ENCODE results near the gene CEP152. TPM values are rescaled to one million over a fixed set of nuclear protein-coding genes. Genes with fewer than 3 reads are reported as not detected.

CEP152 gene
- polyA plus RNA-seq, 1 experiment, result 1.7 TPM

DNA sequence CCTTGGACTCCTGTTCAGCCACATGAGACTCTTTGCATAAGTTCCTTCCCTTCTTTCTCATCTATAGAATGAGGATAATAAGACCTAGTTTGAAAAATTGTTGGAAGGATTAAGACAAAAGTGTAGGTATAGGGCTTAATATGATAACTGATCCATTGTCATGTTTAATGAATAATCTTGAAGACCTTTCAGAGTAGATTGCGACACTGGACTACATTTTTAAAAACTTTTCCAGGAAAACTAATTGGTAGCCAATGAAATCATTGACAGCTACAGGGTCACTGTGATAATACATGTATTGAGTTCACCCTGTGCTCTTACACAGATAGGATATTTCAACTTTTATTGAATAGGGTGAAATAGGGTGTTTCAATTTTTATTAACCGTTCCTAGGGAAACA lies 86.9 kb downstream of the CEP152 start:
- no peak overlapping the region for H3K4me3 ChIP-seq (ENCODE audit: low read depth, low read length)
- no peak overlapping the region for H3K27ac ChIP-seq (ENCODE audit: low read depth, low read length)
- TF ChIP-seq, protein P1, sequence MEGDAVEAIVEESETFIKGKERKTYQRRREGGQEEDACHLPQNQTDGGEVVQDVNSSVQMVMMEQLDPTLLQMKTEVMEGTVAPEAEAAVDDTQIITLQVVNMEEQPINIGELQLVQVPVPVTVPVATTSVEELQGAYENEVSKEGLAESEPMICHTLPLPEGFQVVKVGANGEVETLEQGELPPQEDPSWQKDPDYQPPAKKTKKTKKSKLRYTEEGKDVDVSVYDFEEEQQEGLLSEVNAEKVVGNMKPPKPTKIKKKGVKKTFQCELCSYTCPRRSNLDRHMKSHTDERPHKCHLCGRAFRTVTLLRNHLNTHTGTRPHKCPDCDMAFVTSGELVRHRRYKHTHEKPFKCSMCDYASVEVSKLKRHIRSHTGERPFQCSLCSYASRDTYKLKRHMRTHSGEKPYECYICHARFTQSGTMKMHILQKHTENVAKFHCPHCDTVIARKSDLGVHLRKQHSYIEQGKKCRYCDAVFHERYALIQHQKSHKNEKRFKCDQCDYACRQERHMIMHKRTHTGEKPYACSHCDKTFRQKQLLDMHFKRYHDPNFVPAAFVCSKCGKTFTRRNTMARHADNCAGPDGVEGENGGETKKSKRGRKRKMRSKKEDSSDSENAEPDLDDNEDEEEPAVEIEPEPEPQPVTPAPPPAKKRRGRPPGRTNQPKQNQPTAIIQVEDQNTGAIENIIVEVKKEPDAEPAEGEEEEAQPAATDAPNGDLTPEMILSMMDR (IDR thresholded peaks at IDR 0.05; ENCODE audit: low read depth, low read length), result no peak
- H3K27me3 ChIP-seq (ENCODE audit: control insufficient read depth, insufficient read depth, low read length), result no peaks in the 10 kb centered on the region
- ChIA-PET POLR2A (no interaction called here), CTCF (no interaction called here)
- no peak for DNase-seq (ENCODE audit: low read depth, low spot score)
- no peaks in the 10 kb centered on the region for H3K9me3 ChIP-seq (ENCODE audit: control insufficient read depth, insufficient read depth, low read length)

DNA sequence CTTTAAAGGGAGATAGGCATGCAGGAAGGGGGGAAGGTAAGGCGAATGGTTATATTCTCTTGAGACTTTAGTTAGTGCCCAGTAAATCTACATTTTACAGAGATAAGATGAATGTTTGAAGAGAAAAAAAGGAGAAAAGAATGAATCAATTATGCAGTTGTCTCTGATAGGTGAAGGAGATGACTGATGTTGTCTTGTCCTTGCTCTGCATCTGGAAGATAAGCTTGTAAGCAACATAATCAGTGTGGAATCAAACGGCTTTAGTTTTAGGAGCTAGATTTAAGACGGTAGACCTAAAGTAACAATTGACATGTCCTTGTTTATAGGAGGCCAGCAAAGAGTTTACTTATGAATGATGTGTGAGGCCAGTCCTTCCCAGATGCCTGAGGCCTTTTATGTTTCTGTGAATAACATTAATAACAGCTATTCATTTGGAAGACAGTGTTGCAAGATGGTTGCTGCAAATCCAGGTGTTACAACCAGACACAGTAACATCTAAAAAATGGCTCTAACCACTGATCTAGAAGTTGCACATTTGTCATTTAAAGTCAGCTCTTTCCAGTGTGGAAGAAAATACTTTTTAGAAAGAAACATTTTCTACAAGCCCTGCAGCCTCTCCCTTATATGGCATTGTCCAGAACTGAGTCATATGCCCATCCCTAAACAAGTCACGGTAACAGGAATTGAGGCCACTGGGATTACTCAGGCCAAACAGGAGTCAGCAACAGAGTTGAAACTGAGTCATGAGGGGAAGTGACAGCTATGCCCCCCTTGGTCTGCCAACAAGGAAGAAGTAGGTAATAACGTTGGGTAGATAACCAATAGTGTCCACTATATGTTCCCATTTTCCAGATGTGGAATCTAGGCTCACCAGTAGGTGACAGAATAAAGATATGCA lies 87.9 kb downstream of the CEP152 start:
- TF ChIP-seq, protein P1 (IDR thresholded peaks at IDR 0.05; ENCODE audit: low read depth, low read length), result no peak
- Histone ChIP-seq H3K9me3 (ENCODE audit: control insufficient read depth, insufficient read depth, low read length) (no peaks in the 10 kb centered on the region), H3K4me3 (ENCODE audit: low read depth, low read length) (no peak overlapping the region), H3K27me3 (ENCODE audit: control insufficient read depth, insufficient read depth, low read length) (no peaks in the 10 kb centered on the region), H3K27ac (ENCODE audit: low read depth, low read length) (no peak overlapping the region)
- ChIA-PET CTCF (interaction anchor here (0.6 to 1.1 kb wide), 3 partner anchors 78 to 422 kb away, joined by 3 to 6 read pairs (median 5); no protein-coding TSS in a partner anchor), POLR2A (interaction anchor here (0.6 kb wide), 1 partner anchor 97 kb away, joined by 3 read pairs; no protein-coding TSS in a partner anchor)
- DNase-seq (ENCODE audit: low read depth, low spot score), result peak; percentile 53

DNA sequence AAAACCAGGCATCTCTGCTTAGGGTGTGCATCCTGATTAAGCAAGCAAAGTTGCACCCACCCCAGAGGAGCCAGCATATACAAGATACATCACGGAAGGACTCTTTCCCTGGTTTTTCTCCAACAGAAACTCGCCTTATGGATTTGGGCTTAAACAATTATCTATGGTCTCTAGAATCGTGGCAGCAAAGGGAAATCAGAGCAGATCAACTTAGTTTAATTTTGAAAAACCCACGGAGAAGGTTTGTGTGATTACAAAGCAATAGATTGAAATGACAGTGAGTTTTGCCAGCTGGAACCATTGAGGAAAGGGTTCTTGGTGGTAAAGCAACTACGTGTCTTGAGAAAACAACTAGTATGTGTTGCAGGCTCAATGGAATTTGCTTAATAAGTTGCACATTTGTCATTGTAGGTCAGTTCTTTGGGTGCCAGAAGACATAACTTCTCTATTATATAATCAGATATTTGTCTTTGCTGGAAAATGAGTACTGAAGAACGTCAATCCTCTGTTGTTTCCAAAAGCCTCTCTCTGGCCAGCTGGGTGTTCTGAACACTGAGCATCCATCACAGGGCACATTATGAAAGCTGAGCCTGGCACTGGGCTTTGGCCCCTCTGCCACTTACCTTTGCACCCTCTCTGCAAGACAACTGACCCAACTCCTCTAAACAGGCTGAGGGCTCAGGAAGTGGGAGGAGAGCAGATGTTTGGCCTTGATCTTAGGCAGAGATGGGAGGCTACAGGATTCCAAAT lies 89.6 kb downstream of the CEP152 start:
- TF ChIP-seq, protein P1 (IDR thresholded peaks at IDR 0.05; ENCODE audit: low read depth, low read length), result no peak
- DNase-seq (ENCODE audit: low read depth, low spot score), result no peak
- Histone ChIP-seq H3K27me3 (ENCODE audit: control insufficient read depth, insufficient read depth, low read length) (no peaks in the 10 kb centered on the region), H3K9me3 (ENCODE audit: control insufficient read depth, insufficient read depth, low read length) (peaks cover 1% of the 10 kb centered on the region; the same call in 1 of the 2 replicates), H3K4me3 (ENCODE audit: low read depth, low read length) (no peak overlapping the region), H3K27ac (ENCODE audit: low read depth, low read length) (no peak overlapping the region)
- ChIA-PET CTCF (interaction anchor here (0.8 kb wide), 1 partner anchor 80 kb away, joined by 3 read pairs; no protein-coding TSS in a partner anchor), POLR2A (no interaction called here)

DNA sequence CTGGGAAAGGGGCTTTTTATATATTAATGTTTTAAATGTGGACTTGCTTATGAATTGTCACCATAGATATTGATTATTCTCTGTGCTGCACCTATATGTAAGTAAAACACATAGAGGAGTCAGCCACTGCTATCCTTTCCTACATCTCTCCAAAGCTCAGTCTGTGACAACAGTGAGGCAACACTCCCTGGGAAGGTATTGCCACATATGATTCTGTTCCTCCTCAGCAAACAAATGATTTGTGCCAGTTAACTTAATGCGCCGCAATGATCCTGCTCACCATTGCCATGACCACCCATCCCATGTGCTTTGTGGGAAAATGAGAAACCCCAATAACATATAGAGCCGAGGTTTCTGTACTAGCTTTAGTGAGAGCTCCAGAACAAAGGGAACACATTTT lies 90.2 kb downstream of the CEP152 start:
- H3K4me3 ChIP-seq (ENCODE audit: low read depth, low read length), result no peak overlapping the region
- H3K27me3 ChIP-seq (ENCODE audit: control insufficient read depth, insufficient read depth, low read length), result no peaks in the 10 kb centered on the region
- ChIA-PET CTCF (interaction anchor here (0.8 kb wide), 1 partner anchor 81 kb away, joined by 3 read pairs; no protein-coding TSS in a partner anchor), POLR2A (no interaction called here)
- H3K27ac ChIP-seq (ENCODE audit: low read depth, low read length), result no peak overlapping the region
- no peak for DNase-seq (ENCODE audit: low read depth, low spot score)
- TF ChIP-seq, protein P1 (IDR thresholded peaks at IDR 0.05; ENCODE audit: low read depth, low read length), result no peak
- peaks cover 2% of the 10 kb centered on the region; the same call in 1 of the 2 replicates for H3K9me3 ChIP-seq (ENCODE audit: control insufficient read depth, insufficient read depth, low read length)
